Myocyte (in vitro differentiated cells): Measurements from ENCODE around the gene CHCHD3. TPM values are rescaled to one million over a fixed set of nuclear protein-coding genes. Genes with fewer than 3 reads are reported as not detected.

Source experiments
- DNase-seq: peaks from one replicate; pipeline ENCODE4 v3.0.0-alpha.2; 2012; ENCODE audit warnings: low read depth
- total RNA-seq: library from RNA; depleted of rRNA; stranded (reverse); fragments of >200 nt; gene quantifications from 2 replicates; pipeline ENCODE4 v1.2.3, GENCODE V29; 2014

Gene CHCHD3
- total RNA-seq, 1 donor from 2014 or later: 133 TPM

- no peak for DNase-seq
Measured at GRCh38 chr7:132828502-132828901, 253.4 kb downstream of the CHCHD3 start.

GRCh38 chr7:132825932-132826835, 255.7 kb downstream of the CHCHD3 start:
- DNase-seq: no peak

- DNase-seq: no peak
Measured at GRCh38 chr7:132825222-132825621, 256.7 kb downstream of the CHCHD3 start.

- DNase-seq: no peak
Measured at GRCh38 chr7:132819648-132820047, 262.2 kb downstream of the CHCHD3 start.

- DNase-seq: no peak
Measured at GRCh38 chr7:132817949-132818348, 263.9 kb downstream of the CHCHD3 start.

- DNase-seq: peak; percentile 18
Measured at GRCh38 chr7:132815696-132816311, 266.1 kb downstream of the CHCHD3 start.

GRCh38 chr7:132815130-132815529, 266.8 kb downstream of the CHCHD3 start:
- DNase-seq: no peak

- no peak for DNase-seq
Measured at GRCh38 chr7:132810561-132810960, 271.3 kb downstream of the CHCHD3 start.

GRCh38 chr7:132806834-132807233, 275.1 kb downstream of the CHCHD3 start:
- no peak for DNase-seq

- DNase-seq: no peak
Measured at GRCh38 chr7:132805766-132806165, 276.1 kb downstream of the CHCHD3 start.

- DNase-seq: no peak
Measured at GRCh38 chr7:132804849-132805485, 276.9 kb downstream of the CHCHD3 start.

- no peak for DNase-seq
Measured at GRCh38 chr7:132800522-132800921, 281.4 kb downstream of the CHCHD3 start.

- no peak for DNase-seq
Measured at GRCh38 chr7:132799081-132799413, 282.8 kb downstream of the CHCHD3 start.

GRCh38 chr7:132797152-132797551, 284.7 kb downstream of the CHCHD3 start:
- DNase-seq: no peak

GRCh38 chr7:132793474-132793873, 288.4 kb downstream of the CHCHD3 start:
- no peak for DNase-seq

GRCh38 chr7:132791036-132791435, 290.9 kb downstream of the CHCHD3 start:
- no peak for DNase-seq

- no peak for DNase-seq
Measured at GRCh38 chr7:132790104-132790503, 291.8 kb downstream of the CHCHD3 start.

GRCh38 chr7:132789281-132789680, 292.6 kb downstream of the CHCHD3 start:
- no peak for DNase-seq

- DNase-seq: no peak
Measured at GRCh38 chr7:132785870-132786269, 296.0 kb downstream of the CHCHD3 start.

GRCh38 chr7:132784406-132784805, 297.5 kb downstream of the CHCHD3 start:
- no peak for DNase-seq

GRCh38 chr7:132783824-132784223, 298.1 kb downstream of the CHCHD3 start:
- peak; percentile 59 for DNase-seq
